ENCODE measurements around the gene SERTAD3. TPM values are rescaled to one million over a fixed set of nuclear protein-coding genes. Genes with fewer than 3 reads are reported as not detected.
"Not testable (repeated sequence)": the region's sequence is repeated elsewhere in the genome, so short reads cannot be mapped to it uniquely, and the experiment has no call there.

The SERTAD3 gene
- polyA plus RNA-seq, 1 donor: 32.5 TPM

- Histone ChIP-seq H3K27ac (ENCODE audit: low read length) (peak overlapping the region; percentile 97), H3K4me3 (ENCODE audit: low read length) (peak overlapping the region; percentile 91), H3K36me3 (ENCODE audit: control insufficient read depth, insufficient read depth, low read length) (peaks cover 37% of the 10 kb centered on the region), H3K4me1 (ENCODE audit: control insufficient read depth, insufficient read depth, low read length) (peaks cover 10% of the 10 kb centered on the region), H3K27me3 (ENCODE audit: control insufficient read depth, insufficient read depth, low read length) (no peaks in the 10 kb centered on the region), H3K9me3 (ENCODE audit: control insufficient read depth, low read depth, low read length) (no peaks in the 10 kb centered on the region)
- 0% methylated on average over 5 of the region's 18 CpGs for WGBS (ENCODE audit: insufficient coverage, low lambda C conversion rate)
- DNase-seq: no peak
Observed at GRCh38 chr19:40444825-40445312, 734 bp upstream of the SERTAD3 start.

DNA sequence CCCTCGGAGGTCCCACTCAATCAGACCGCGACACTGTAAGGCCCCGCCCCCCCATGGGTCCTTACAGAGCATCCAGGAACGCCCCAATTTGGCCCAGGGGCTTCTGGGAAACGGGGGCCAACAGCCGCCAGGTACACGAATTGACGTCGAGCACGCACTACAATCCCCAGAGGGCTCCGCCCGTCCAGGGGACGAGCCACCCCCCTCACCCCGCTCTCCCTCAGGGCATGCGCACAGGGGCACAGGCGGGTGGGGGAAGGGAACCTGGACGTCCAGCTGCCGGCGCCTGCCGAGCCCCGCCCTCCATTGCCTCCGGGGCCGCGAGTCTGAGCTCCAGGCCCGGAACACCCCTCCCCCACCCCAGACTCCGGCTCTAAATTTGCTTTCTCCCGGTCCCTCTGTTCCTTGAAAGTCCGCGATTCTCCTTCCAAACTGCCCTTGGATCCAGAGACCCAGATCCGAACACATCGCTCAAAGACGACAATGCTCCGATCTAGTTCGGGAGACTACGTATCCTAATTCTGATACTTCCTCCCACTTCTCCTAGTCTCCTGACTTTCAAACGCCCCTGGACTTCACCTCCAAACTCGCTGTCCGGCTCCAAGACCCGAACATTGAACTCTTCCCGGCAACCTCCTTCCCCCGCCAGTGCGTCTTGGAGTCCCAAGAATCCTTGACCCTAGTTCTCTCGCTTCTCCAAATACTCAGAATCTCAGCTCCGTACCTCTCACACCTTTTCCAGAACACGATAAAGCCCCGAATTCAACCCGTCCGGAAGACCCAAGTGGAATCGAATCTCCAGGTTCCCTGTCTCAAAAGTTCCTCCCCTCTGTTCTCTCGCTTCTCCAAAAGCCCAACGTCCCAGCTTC lies 770 bp downstream of the SERTAD3 start:
- Histone ChIP-seq H3K9me3 (ENCODE audit: control insufficient read depth, low read depth, low read length) (no peaks in the 10 kb centered on the region), H3K4me1 (ENCODE audit: control insufficient read depth, insufficient read depth, low read length) (peaks cover 10% of the 10 kb centered on the region), H3K4me3 (ENCODE audit: low read length) (peak overlapping the region; percentile 91), H3K27ac (ENCODE audit: low read length) (peak overlapping the region; percentile 97), H3K36me3 (ENCODE audit: control insufficient read depth, insufficient read depth, low read length) (peaks cover 35% of the 10 kb centered on the region), H3K27me3 (ENCODE audit: control insufficient read depth, insufficient read depth, low read length) (no peaks in the 10 kb centered on the region)
- peak; percentile 100 for DNase-seq
- WGBS (ENCODE audit: insufficient coverage, low lambda C conversion rate): 4% methylated on average over 4 of the region's 52 CpGs

GRCh38 chr19:40442328-40443130 lies 1.6 kb downstream of the SERTAD3 start:
- 86% methylated on average over 1 of the region's 22 CpGs for WGBS (ENCODE audit: insufficient coverage, low lambda C conversion rate)

GRCh38 chr19:40441719-40442253 lies 2.3 kb downstream of the SERTAD3 start:
- Histone ChIP-seq H3K4me3 (ENCODE audit: low read length) (no peak overlapping the region), H3K9me3 (ENCODE audit: control insufficient read depth, low read depth, low read length) (no peaks in the 10 kb centered on the region), H3K27me3 (ENCODE audit: control insufficient read depth, insufficient read depth, low read length) (no peaks in the 10 kb centered on the region), H3K4me1 (ENCODE audit: control insufficient read depth, insufficient read depth, low read length) (peaks cover 10% of the 10 kb centered on the region), H3K27ac (ENCODE audit: low read length) (no peak overlapping the region), H3K36me3 (ENCODE audit: control insufficient read depth, insufficient read depth, low read length) (peaks cover 27% of the 10 kb centered on the region)
- DNase-seq: no peak
- no CpG with 5 or more reads among the region's 11 CpGs for WGBS (ENCODE audit: insufficient coverage, low lambda C conversion rate)

More at GRCh38 chr19:40442328-40443130, 1.6 kb downstream of the SERTAD3 start:
- no peak for DNase-seq
- peaks cover 10% of the 10 kb centered on the region for H3K4me1 ChIP-seq (ENCODE audit: control insufficient read depth, insufficient read depth, low read length)
- H3K36me3 ChIP-seq (ENCODE audit: control insufficient read depth, insufficient read depth, low read length): peaks cover 27% of the 10 kb centered on the region
- no peaks in the 10 kb centered on the region for H3K9me3 ChIP-seq (ENCODE audit: control insufficient read depth, low read depth, low read length)
- no peaks in the 10 kb centered on the region for H3K27me3 ChIP-seq (ENCODE audit: control insufficient read depth, insufficient read depth, low read length)
- peak overlapping the region; percentile 74 for H3K27ac ChIP-seq (ENCODE audit: low read length)
- H3K4me3 ChIP-seq (ENCODE audit: low read length): peak overlapping the region; percentile 91

- Histone ChIP-seq H3K27ac (ENCODE audit: low read length) (no peak overlapping the region), H3K27me3 (ENCODE audit: control insufficient read depth, insufficient read depth, low read length) (no peaks in the 10 kb centered on the region), H3K4me1 (ENCODE audit: control insufficient read depth, insufficient read depth, low read length) (peaks cover 12% of the 10 kb centered on the region), H3K9me3 (ENCODE audit: control insufficient read depth, low read depth, low read length) (no peaks in the 10 kb centered on the region), H3K36me3 (ENCODE audit: control insufficient read depth, insufficient read depth, low read length) (peaks cover 27% of the 10 kb centered on the region), H3K4me3 (ENCODE audit: low read length) (no peak overlapping the region)
- DNase-seq: no peak
- WGBS (ENCODE audit: insufficient coverage, low lambda C conversion rate): no CpG with 5 or more reads among the region's 3 CpGs
Observed at GRCh38 chr19:40438284-40438683, 5.9 kb downstream of the SERTAD3 start.

DNA sequence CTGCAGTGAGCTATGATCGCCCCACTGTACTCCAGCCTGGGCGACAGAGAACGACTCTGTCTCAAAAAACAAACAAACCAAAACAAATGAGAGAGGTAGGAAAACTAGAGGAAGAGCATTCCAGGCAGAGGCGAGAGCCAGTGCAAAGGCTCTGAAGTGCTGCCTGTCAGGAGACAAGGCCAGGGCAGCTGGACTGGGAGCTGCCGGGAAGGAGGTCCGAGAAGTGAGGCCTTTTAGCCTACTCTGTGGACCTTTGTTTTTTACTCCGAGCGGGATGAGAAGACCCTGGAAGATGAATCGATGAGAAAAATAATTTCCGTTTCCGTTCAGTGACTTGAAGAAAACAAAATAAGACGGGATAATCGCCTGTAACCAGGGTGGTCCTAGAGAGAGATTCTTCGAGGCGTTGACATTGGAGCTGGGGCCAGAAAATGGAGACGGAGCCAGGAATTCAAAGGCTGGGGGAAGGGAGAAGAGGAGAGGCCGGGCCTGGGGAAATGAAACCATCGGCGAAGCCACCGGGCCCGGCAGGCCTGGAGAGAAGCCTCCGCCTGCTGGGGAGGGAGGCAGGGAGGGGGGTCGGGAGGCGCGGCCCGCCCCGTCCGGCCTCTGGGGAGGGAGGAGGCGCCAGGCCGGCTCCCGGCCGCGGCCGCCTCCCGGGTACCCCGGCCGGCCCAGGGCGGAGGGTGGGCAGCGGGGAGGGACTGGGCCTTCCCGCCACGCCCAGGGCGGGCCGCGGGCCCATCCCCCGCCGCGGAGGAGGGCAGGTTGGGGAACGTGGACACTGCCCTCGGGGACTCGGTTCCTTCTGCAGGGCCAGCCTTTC lies 10.5 kb downstream of the SERTAD3 start:
- Histone ChIP-seq H3K27ac (ENCODE audit: low read length) (peak overlapping the region; percentile 95), H3K9me3 (ENCODE audit: control insufficient read depth, low read depth, low read length) (no peaks in the 10 kb centered on the region), H3K27me3 (ENCODE audit: control insufficient read depth, insufficient read depth, low read length) (no peaks in the 10 kb centered on the region), H3K4me3 (ENCODE audit: low read length) (peak overlapping the region; percentile 48), H3K36me3 (ENCODE audit: control insufficient read depth, insufficient read depth, low read length) (no peaks in the 10 kb centered on the region), H3K4me1 (ENCODE audit: control insufficient read depth, insufficient read depth, low read length) (peaks cover 16% of the 10 kb centered on the region)
- WGBS (ENCODE audit: insufficient coverage, low lambda C conversion rate): 8% methylated on average over 2 of the region's 50 CpGs
- peak; percentile 92 to 95 for DNase-seq

GRCh38 chr19:40432760-40433159 lies 11.4 kb downstream of the SERTAD3 start:
- DNase-seq; H3K9me3 ChIP-seq (ENCODE audit: control insufficient read depth, low read depth, low read length); H3K27me3 ChIP-seq (ENCODE audit: control insufficient read depth, insufficient read depth, low read length); H3K36me3 ChIP-seq (ENCODE audit: control insufficient read depth, insufficient read depth, low read length): not testable (repeated sequence)
- peak overlapping the region; percentile 48 for H3K4me3 ChIP-seq (ENCODE audit: low read length)
- H3K27ac ChIP-seq (ENCODE audit: low read length): peak overlapping the region; percentile 95
- no CpG with 5 or more reads among the region's 7 CpGs for WGBS (ENCODE audit: insufficient coverage, low lambda C conversion rate)
- peaks cover 16% of the 10 kb centered on the region for H3K4me1 ChIP-seq (ENCODE audit: control insufficient read depth, insufficient read depth, low read length)

DNA sequence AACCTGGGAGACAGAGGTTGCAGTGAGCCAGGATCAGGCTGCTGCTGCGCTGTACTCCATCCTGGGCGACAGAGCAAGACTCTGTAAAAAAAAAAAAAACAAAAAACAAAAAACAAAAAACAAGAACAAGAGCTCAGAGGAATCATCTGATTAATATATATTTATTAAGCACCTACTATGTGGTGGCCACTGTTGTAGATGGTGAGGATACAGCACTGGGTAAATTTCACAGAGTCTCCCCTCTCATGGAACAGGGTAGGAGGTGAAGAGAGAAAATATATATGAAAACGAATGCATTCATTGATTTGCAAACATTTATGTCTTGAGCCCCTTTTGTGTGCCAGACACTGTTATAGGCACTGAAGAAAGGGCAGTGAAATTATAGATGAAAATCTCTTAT lies 12.4 kb downstream of the SERTAD3 start:
- Histone ChIP-seq H3K4me1 (ENCODE audit: control insufficient read depth, insufficient read depth, low read length) (peaks cover 16% of the 10 kb centered on the region), H3K36me3 (ENCODE audit: control insufficient read depth, insufficient read depth, low read length) (no peaks in the 10 kb centered on the region), H3K9me3 (ENCODE audit: control insufficient read depth, low read depth, low read length) (no peaks in the 10 kb centered on the region), H3K27me3 (ENCODE audit: control insufficient read depth, insufficient read depth, low read length) (no peaks in the 10 kb centered on the region), H3K27ac (ENCODE audit: low read length) (no peak overlapping the region), H3K4me3 (ENCODE audit: low read length) (no peak overlapping the region)
- no CpG with 5 or more reads among the region's 3 CpGs for WGBS (ENCODE audit: insufficient coverage, low lambda C conversion rate)
- no peak for DNase-seq

DNA sequence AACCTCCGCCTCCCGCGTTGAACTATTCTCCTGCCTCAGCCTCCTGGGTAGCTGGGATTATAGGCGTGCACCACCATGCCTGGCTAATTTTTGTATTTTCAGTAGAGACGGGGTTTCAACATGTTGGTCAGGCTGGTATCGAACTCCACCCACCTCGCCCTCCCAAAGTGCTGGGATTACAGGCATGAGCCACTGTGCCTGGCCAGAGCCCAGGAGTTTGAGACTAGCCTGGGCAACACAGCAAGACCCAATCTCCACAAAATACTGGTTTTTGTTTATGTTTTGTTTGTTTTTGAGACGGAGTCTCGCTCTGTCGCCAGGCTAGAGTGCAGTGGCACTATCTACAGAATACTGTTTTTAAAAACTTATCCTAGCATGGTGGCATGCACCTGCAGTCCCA lies 13.9 kb downstream of the SERTAD3 start:
- WGBS (ENCODE audit: insufficient coverage, low lambda C conversion rate): no CpG with 5 or more reads among the region's 10 CpGs
- DNase-seq: not testable (repeated sequence)

More for the DNA sequence above, 13.9 kb downstream of the SERTAD3 start:
- peaks cover 19% of the 10 kb centered on the region for H3K4me1 ChIP-seq (ENCODE audit: control insufficient read depth, insufficient read depth, low read length)
- H3K36me3 ChIP-seq (ENCODE audit: control insufficient read depth, insufficient read depth, low read length); H3K9me3 ChIP-seq (ENCODE audit: control insufficient read depth, low read depth, low read length); H3K27ac ChIP-seq (ENCODE audit: low read length); H3K27me3 ChIP-seq (ENCODE audit: control insufficient read depth, insufficient read depth, low read length); H3K4me3 ChIP-seq (ENCODE audit: low read length): not testable (repeated sequence)

Data from large intestine (tissue), 3 donors.